Head of caudate nucleus (tissue), 42 donors: ENCODE results near the gene CDK2AP2.

Source experiments
- DNase-seq, 42 donors: peaks; one replicate each; pipeline versions ENCODE4 v3.0.0 to v3.0.0-alpha.2; 2020 to 2021; ENCODE audit warnings: mixed read lengths in 7 of 42
- intact Hi-C: fragments of 100-400 bp; cut with DNase I; formaldehyde crosslinking; loops from one replicate; pipeline ENCODE4 v1.15.0; 2022

Gene CDK2AP2

DNA sequence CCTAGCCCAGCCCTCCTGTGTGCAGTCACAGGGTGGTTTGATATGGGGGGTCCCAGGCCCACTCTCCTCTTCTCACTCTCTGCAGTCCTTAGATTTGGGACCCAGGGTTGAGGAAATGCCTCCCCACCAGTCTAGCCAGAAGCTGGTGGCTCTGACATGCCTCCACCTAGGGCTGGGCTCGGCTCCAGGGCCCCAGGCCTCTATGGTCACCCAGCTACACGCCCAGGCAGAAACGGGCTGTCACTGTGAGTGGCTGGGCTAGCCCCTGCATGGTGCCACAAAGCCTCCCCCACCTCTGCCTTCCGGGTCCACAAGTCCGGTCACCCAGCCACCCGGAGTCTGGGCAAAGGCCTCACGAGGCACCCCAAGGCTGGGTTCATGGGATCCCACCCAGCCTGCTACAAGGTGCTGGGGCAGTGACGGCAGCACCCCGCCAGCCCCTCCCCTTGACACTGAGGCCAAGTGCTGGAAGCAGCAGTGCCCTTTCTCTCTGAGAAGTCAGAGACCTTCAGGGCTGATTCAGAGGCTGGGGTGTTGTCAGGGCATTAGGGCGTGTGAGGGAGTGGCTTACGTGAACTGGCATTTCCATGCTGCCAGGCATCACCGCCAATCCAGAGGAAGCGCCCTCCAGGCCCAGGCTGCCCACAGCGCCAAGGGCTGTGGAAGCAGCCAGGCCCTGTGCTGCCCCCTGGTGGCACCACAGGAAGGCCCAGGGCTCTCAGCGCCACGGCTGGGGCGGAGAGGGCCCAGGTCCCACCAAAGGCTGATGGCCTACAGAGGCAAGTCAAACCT is 2.2 kb downstream of the CDK2AP2 start:
- peak; percentile 60 to 91 (median 84) for DNase-seq
- intact Hi-C loops = loop anchor here (5.0 kb wide), 1 partner anchor 114 kb away; the partner anchor contains the start of gene RAD9A

DNA sequence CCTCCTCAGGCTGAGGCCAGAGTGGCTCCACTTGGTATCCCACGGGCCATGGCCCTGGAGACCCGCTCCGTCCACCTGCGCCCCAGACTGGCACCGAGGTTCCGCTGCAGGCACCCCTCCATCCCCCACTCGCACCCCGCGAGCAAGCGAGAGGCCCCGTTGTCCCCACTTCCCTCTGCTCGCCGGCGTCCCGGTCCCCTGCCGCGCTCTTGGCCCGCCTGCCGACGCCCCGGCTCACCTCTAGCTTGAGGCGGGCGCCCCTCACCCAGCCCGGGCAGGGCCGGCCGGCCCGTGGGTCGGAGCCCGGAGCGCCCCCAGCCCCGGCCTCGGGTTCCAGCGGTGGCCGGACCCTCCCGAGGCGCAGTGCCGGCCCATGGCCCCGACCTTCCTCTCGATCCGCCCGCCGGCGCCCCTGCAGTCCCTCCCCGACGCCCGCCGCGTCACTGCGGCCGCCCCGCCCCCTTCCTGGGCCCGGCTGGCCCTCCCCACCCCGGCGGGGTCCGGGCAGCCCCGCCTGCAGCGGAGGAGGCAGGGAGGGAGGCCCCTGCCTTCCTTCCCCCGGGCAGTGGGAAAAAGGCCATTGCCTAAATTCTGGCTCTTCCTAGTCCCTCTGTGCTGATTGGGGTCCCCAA is 2.9 kb downstream of the CDK2AP2 start, which contains the start of gene PITPNM1:
PITPNM1 (minus strand) TSS at position 414 of the 632 bp plus-strand sequence. CDS start 1,183 bp downstream, outside the sequence.
- intact Hi-C loops = loop anchor here (5.0 kb wide), 1 partner anchor 113 kb away; the partner anchor contains the start of gene RAD9A
- DNase-seq = peak in 37 of 42 donors; percentile 27 to 78 (median 56)

DNA sequence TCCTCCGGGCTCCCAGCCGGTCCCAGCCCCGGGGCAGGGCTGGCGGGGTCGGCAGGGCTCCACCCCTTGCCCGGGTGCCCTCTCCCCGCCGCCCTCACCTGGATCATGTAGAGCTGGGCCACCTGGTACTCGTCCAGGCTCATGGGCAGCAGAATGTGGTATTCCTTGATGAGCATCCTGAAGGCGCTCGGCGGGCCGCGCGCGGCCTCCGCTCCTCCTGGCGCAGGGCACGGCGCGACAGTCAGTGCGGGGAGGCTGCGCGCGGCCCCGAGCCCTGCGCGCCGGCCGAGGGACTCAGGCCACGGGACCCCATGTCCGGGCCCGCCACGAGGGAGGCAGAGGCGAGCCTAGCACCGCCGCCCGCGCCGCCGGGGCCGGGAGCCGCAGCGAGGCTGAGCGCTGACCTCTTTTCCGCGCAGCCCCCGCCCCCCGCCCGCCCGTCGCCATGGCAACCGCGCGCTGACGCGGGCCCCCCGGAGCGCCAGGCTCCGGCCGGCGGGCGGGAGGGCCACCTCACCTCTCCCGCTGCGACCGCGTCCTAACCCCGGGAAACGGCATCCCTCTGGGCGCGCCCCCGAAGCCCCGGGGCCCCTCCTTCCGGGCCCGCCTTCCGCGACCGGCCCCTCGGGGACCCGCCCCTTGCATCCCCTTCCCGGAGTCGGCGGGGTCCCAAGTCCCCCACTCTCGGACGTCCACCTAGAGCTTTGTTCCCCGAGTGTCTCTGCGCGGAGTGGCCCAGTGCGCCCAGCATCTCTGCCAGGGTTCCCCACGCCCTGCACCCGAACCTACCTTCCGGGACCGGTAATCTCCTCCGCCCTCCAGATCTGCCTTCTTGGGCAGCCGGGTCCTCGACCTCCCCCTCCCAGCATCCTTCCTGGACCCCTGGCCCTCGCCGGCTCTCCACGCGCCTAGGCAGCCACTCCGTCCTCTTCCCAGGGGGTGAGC is 3.7 kb downstream of the CDK2AP2 start:
- peak in 16 of 42 donors; percentile 11 to 59 (median 35) for DNase-seq
- intact Hi-C loops = no loop called here

DNA sequence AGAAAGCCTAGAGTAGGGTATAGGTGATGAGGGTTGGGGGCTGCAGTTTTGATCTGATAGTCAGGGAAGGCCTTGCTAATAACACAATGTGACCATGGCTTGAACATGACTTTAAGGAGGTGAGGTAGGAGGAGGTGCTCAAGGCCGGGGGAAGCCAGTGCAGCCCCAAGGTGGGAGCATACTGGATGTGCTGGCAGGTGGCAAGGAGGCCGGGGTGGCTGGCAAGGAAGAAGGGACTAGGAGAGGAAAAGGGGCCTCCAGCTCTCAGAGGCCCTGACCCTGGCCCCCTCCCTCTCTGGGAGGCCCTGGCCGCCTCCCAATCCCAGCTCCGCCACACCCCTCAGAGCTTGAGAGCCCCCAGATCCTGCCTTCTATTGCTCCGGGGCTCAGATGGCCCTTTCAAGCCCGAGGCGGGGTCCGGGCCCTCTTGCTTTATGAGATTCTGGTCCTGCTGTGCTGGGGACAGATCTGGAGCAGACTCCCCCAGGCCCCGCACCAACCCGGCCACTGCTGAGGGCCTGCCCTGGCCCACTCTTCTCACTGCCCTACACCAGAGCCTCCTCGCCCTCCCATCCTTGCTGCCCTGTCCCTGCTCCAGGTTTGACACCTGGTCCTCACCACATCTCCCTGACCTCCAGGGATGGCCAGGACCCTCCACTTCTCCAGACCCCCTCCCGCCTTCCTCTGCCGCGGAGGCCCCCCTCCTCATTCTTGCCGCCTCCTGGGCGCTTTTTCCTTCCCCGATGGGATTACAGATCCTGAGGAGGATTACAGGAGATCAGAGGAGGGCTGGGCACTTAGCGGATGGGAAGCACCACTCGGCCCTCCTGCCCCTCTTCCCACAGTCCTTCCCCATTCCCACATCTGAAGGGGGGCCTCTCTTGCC is 4.6 kb downstream of the CDK2AP2 start:
- DNase-seq = no peak
- intact Hi-C loops = no loop called here

DNA sequence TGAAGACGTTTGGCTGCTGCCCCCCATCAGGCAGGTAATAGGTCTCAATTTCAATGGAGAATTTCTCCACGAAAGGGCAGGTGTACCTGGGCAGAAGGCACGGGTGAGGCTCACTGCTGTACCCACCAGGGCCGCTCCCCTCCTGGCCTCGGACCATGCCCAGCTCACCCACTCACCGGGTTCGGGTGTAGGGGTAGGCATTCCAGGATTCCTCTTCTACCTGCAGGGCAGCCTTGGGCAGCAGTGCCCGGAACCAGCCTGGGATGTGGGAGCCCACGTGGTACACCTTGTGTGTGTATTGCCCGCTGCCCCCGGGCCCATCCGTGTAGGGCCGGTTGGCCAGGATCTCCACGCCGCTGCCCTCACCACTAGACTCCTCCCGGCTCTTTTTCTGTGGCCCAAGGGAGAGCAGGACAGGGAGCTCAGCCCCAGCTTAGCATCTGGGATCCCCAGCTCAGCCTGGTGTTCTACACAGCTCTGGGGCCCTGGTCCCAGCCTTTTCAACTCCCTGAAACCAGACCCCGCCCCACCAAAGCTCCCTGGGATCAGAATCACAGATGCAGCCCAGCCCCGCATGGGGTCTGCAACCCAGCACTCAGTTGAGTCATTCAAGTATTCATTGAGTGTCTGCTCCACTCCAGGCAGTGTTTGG is 5.5 kb downstream of the CDK2AP2 start:
- DNase-seq = no peak
- intact Hi-C loops = no loop called here

DNA sequence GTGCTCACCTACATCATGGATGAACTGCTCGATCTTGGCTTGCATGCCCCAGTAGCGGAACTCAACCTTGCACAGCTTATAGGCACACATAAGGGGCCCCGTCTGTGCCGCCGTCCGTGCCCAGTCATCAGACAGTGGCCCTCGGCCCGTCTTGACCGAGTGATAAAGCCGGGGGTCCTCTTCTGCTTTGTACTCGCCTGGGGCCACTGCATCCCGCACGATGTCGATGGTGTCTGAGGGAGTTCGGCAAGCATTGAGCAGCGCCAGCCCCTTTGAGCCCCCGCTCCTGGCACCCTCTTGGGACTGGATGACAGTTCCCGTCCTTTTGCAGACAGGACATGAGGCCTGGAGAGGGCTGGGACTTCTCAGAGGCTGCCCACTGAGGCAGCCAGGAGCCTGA is 6.1 kb downstream of the CDK2AP2 start:
- DNase-seq = no peak
- intact Hi-C loops = no loop called here

DNA sequence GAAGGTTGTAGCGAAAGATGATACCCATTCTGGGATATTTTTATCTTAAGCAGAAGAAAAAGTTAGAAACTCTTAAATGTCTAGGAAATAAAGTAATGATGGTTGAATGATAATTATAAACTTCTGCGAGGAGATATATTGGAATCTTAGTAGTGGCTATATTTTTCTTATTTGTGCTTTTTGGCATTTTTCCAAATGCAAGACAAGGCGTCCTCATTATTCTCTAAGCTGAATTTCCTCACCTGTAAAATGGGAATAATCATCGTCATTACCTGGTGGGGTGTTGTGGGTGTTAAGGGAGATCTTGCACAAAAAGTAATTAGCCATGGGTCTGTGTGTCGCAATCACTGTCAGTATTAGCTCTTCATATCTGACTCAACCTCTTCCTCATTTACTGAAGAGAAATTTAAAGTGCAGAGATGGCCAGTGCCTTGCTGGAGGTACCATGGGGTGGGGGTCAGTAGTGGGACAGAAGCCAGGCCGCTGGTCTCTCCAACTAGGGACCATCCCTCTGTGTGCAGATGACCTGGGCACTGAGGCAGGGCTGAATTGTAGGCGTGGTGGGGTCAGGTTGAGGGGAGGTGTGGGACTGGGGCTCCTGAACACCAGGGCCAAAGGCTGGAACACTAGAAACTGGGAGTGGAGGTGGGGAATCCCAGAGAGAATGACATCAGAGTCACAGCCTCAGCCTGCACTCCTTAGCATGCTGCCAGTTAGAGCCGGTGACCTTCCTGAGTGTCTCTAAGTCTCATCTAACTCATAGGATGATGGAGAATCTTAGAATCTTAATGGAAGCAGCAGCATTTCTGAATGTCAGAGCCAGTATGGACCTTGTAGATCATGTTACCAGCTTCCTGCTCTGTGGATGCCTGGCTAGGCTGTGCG is 6.9 kb downstream of the CDK2AP2 start:
- no peak for DNase-seq
- intact Hi-C loops = no loop called here

DNA sequence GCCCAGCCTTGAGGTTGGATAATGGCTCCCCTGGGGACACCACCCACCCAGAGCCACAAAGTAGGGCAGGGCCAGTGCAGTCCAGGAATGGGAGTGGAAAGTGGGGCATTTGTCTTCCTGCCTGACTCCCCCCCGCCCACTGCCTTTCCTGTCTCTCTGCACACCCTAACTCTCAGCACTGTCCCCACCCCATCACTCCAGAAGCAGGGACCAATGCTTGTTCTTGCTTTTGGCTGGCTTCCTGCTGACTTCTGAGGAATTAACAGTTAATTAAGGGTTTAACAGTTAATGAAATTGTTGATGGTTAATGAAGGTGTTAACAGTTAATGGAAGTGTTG is 7.5 kb downstream of the CDK2AP2 start:
- DNase-seq = no peak
- intact Hi-C loops = no loop called here

DNA sequence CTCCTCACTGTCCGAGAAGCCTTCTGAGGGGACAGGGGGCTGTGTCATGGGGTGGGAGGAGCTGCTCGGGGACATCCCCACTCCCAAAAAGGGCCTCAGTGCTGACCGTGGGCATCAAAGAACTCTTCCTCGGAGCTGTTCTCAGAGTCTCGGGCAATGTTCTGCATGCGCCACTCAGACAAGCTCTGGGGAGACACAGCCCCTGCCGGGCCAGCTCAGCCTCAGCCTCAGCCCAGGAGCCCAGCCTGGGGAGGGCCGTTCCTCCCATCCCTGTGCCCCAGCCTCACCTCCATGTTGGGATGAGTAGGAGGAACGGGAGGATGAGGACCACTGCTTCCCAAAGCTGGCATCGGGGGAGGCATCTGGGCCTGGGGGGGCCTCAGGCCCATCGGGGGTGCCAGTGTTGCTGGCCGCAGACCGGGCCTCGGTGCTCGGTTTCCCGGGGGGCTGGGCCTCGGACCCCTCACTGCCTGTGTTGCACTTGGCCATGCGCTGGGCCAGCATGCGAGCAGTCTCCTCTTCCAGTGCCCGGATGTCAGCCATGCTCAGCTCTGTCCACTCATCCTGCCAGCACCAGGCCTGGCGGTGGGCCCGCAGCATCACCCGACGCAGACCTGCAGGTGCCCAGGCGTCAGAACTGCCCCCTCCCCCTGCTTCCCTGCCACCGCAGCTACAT is 8.0 kb downstream of the CDK2AP2 start:
- intact Hi-C loops = no loop called here
- no peak for DNase-seq

DNA sequence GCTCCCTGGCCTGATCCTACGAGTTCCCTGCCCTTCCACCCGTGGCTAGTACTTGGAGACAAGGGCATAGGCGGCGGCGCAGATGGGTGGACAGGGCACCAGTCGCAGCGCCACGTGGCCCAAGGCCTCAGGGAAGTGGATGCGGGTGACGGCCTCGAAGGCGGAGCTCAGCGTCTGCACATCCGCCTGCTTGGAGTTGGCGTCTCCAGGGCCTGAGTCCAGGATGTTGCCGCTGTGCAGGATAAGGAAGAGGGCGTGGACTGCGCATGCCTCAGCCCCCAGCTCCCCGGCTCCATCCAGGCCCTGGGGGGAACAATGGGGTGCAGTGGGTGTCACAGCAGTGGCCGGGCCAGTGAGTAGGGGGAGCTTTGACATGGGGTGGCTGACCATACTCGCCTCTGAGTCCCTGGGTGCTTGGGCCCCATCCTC is 9.4 kb downstream of the CDK2AP2 start:
- intact Hi-C loops = no loop called here
- DNase-seq = no peak

DNA sequence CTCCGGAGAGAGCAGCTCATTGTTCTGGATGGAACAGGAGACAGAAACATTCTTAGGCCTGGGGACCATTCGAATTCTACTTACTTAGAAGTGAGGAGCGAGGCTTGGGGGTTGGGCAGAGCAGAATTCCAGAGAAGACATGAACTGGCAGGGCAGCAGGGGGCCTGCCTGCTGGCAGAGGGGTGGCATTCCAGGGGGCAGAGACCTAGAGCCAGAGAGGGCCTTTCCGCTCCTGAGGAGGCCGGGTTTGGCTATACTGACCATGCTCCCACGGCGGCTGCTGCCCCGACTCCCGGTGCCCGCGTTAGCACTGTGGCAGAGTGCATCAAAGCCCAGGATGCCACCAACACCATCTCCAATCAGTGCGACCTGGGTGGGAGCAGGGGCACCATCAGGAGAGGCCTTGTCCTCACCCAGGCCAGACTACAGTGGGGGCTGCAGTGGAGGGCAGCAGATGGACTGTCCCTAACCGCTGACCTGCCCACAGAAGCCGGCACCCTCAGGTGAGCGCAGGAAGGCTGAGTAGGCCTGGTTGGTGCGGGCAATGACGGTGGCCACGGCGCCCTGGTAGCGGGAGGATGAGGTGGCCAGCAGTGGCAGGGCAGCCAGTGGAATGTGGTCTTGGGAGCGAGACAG is 10.2 kb downstream of the CDK2AP2 start:
- no peak for DNase-seq
- intact Hi-C loops = no loop called here

DNA sequence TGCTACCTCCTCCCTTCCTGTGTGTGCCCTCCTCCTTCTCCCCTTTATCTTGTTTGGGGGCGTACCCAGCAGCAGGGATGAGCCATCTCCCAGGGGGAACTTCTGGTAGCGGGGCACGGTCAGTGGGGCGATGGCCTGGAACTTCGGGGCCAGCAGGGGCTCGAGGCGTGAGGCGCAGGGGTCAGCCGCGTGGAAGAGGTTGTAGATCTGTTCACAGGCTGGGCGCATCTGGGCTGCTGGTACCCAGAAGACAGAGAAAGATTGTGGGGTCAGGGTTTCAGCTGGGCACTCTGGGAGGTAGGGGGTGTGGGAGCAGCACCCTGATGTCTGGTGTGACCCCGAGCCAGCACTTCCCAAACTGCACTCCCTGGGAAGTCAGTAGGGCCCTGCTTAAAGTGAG is 11.8 kb downstream of the CDK2AP2 start:
- no peak for DNase-seq
- intact Hi-C loops = no loop called here

DNA sequence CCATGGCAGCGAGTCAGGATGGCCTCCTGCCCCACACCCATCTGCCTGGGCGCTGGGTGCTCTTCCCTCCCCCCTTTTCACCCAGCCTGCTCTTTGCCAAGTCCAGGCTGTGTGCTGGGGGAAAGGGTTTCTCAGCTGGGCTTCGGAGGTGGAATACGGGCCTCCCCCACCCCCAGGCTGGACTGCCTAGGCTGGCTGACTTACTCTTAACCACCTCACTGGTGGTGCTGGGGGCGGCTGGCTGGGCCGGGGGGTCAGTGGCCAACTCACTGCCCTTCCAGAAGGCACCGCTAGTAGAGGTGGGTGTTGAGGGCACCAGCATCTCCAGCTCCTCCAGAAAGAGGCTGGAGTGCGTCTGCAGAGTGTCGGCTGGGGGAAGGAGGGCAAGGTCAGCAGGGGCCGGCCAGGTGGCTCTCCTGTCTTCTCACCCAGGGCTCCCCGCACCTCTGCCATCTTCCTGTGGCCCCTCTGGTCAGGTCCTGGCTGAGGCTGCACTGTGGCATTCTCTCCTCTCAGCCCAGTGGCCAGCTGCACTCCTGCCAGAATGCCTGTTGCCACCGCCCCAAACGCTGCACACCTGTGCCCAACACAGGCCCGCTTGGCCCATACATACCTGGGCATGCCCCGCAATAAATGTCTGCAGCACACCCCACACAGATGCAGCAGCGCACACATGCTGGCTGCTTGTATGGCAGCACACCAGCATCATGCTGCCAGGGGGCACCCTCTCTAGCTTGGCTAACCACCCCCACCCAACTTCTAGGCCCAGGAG is 12.5 kb downstream of the CDK2AP2 start:
- DNase-seq = no peak
- intact Hi-C loops = no loop called here

DNA sequence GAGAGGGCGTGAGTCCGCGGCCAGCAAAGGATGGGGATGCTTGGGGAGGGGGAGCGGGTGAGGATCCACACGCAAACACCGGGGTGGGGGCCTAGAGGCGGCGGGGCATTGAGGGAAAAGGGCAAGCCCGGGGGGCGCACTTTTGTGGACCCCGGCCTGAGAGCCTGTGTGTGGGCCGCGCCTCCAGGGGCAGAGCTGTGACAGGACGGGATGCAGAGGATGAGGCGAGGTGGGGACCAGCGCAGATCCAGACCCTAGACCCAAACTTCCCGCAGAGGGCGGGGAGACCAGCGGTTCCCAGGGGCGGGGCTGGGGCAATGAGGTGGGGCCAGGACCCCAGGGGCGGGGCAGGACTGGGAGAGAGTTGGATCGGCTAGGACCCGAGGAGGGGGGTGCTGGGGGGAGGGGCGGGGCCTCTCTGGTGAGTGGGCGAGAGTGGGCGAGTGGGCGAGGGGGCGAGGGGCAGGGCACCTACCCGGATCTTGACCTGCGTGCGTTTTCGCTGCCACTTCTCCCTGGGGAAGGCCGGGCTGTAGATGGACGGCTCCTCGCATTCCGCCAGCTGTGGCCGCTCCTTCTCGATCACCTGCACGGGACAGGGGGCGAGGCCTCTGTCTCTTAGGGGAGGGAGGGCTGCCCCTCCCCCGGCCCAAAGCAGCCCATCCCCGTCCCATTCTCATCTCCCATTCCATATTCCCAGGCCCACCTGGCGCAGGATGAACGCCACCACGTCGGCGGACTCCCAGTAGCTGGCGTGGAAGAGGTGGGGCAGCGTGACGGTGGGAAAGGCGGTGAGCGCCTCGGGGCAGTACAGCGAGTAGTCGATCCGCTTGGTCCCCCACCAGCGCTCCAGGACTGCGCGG is 13.4 kb downstream of the CDK2AP2 start:
- intact Hi-C loops = no loop called here
- DNase-seq = no peak
